Activated naive CD4-positive, alpha-beta T cell treated with anti-CD3 and anti-CD28 coated beads, Interleukin-2, amount 50 U/mL, for 16 hours (primary cell): ENCODE data around the gene NRP2.

Experiments used
- DNase-seq: peaks from one replicate; pipeline ENCODE4 v3.0.0-alpha.2; 2020

NRP2 gene, protein sequence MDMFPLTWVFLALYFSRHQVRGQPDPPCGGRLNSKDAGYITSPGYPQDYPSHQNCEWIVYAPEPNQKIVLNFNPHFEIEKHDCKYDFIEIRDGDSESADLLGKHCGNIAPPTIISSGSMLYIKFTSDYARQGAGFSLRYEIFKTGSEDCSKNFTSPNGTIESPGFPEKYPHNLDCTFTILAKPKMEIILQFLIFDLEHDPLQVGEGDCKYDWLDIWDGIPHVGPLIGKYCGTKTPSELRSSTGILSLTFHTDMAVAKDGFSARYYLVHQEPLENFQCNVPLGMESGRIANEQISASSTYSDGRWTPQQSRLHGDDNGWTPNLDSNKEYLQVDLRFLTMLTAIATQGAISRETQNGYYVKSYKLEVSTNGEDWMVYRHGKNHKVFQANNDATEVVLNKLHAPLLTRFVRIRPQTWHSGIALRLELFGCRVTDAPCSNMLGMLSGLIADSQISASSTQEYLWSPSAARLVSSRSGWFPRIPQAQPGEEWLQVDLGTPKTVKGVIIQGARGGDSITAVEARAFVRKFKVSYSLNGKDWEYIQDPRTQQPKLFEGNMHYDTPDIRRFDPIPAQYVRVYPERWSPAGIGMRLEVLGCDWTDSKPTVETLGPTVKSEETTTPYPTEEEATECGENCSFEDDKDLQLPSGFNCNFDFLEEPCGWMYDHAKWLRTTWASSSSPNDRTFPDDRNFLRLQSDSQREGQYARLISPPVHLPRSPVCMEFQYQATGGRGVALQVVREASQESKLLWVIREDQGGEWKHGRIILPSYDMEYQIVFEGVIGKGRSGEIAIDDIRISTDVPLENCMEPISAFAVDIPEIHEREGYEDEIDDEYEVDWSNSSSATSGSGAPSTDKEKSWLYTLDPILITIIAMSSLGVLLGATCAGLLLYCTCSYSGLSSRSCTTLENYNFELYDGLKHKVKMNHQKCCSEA

DNA sequence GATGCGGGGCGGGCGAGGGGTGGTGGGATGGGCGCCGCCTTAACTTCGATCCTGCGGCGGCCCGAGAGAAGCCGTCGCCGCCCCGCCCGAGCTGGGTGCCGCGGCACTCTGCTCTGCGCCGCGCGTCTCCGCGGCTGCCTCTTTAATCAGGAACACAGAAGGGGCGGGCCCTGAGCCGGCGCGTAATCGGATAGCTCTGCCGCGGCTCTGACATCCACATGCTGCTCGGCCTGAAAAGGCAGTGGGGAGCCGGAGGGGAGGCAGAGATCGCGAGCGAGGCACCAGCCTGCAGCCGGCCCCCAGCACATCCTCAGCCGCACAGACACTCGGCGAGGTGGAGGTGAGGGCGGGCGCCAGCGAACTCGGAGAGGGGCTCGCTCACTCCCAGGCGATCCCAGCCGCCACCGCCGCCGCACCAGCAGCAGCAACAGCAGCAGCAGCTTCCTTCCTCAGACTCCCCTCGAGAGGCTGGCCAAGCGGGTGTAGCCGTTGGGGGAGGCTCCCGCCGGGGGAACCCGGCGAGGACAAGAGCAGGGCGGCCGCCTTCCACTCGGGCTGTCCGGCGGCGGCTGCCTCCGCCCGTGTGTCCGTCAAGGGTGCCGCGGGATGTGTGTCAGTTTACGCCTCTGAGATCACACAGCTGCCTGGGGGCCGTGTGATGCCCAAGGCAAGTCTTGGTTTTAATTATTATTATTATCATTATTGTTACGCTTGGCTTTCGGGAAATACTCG lies at the start of gene NRP2:
NRP2 (plus strand) TSS at position 263 of the 732 bp plus-strand sequence. CDS start 790 bp downstream, outside the sequence.
- peak; percentile 64 for DNase-seq

DNA sequence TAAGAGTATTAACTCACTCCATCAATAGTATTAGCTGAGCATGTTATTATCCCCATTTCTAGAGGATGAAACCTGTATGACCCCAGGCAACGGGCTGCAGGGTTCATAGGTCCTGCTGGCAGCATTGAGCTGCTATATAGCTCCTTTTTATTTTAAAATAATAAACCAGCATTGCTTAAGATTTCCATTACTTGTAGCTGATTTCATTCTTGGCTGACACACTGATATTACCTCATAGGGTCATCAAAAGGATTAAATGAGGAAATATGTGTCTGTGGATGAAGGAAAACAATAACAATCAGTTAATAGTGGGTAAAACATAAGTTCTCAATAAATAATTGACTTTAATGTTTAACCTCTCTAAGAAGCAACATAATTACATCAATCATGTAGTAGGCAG lies 48.3 kb upstream of the NRP2 start:
- DNase-seq, result no peak

DNA sequence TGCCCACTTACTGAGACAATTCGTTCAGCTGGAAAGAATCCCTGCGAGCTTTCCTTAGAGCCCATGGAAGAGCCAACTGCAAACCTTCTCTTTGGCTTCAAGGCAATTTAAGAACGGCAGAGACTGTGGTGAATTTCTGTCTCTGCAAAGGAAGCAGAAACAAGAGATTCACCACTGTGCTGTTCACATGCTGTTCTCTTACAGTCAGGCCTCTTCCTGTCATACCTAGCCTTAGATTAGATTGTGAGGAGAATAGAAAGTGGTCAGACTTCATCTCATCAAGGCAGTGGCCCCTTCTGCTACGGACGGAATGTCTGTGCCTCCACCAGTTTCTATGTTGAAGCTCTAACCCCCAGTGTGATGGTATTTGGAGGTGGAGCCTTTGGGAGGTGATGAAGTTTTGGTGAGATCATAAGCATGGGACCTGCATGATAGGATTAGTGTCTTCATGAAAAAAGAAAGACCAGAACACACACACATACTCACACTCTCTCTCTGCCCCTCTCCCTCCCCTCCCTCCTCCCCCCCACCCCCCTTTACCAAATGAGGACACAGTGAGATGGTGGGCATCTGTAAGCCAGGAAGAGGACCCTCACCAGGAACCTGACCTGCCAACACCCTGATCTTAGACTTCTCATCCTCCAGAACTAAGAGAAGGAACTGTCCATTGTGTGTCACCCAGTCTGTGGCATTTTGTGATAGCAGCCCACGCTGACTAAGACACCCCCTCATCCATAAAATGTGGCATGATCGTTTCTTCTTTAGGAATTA lies 45.6 kb upstream of the NRP2 start:
- no peak for DNase-seq

DNA sequence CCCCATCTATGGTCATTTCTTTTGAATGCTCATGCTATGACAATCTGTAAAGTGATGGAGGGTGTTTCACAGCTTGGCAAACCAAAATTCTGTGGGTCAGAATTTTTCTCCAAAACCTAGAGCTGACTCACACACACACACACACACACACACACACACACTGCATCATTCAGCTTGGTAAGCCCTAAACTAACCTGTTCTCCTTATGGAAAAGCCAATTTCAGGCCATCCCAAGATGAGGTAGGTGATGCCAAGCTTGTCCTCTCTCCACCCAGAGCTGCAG lies 45.0 kb upstream of the NRP2 start:
- no peak for DNase-seq

DNA sequence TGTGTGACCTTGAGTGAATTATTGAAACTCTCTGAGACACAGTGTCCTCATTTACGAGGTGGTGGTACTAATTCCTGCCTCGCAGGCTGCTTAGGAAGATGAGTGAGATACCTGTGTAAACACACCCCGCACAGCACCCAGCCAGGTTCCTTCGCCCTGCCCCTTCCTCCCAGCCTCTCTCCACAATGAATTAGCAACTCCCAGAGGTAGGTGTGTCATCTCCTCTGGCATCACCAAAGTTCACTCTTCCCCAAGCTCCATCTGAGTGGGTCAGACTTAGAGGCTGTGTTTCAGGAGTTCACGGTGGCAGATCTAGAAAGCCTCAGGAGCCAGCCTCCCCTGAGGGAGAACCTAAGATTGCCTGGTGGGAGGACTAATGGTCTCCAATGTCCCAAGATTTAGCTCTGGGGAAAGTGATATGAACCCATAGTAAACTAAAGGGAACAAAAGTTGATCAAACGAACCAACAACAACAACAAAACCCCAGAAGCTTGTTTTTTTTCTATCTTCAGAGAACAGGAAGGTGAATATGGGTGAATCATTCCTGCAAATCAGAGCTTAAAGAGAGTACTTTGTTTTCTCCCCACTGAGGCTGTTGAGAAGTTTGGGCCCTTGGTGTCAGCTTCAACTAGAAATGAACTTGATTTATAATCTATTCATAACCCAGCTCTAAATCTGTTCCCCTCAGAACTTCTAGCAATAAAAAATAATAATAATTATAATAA lies 44.4 kb upstream of the NRP2 start:
- no peak for DNase-seq

DNA sequence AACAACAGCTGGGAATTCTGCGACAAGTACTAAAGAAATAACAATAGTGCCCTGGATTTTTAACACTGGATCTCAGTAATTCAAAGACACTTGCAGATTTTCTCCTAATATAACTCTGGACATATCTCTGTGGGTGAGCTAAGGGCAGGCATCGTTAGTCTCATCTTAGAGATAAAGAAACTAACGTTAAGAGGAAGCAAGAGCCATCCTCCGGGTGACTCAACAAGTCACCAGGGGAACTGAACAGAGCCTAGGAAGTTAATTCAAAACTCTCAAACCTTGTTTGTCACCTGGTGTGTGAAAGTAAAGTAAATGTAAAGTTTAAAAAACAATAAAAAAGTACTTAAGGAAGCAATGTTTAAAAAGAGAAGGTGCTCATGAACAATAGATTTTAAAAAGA lies 41.6 kb upstream of the NRP2 start:
- DNase-seq, result no peak

DNA sequence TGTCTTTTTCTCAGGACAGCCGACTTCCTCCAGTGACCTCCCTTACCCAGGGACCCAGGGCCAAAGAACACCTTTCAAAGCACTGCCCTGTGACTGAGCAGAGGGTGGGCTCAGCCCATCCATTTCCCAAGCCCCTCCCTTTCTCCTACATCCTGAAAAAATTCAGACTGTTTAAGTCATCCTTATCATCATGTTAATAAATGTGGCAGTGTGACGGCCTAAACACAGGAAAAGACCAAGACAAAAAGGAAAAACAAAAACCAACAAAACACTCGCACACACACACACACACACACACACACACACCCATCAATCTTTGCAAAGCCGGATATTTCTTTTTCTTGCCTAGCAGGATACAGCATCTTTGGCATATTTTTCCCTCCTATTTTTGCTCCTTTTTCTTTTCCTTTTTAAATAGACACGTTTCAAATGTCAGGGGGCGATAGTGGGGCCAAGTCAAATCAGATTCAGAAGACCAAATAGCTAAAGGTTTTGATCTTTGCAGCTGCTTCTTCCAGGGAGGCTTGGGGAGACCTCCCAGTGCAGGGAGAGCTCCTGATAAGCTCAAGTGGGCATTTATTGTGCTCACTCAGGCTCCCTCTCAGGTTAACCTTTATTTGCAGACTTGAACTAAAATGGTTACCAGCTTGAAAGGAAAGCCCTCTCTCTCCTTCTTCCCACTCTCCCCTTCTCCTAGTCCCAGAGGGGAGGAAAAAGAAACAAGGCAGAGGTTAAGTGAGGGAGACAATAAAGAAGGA lies 39.5 kb upstream of the NRP2 start:
- no peak for DNase-seq

DNA sequence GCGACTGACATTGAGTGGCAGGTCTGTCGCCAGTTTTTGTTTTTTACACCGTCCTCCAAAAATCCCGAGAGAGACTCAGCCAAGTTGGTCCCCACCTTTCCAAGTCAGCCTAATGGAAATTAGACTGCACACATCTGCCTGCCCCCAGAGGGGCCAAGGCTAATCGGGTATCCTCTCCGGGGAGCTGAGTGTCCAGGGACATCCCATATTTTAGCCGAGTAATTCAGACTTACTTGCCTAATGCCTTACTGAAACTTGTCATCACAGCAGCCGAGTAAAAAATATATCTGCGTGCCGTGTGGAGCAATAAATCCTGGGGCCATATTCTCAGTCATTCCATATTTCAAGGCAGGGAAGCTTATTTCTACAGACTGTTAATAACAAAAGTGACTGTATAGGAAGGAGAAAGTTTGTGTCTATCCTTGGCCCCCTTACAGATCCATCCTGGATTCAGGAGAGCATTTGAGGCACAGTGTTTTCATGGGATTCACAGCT lies 38.9 kb upstream of the NRP2 start:
- no peak for DNase-seq

DNA sequence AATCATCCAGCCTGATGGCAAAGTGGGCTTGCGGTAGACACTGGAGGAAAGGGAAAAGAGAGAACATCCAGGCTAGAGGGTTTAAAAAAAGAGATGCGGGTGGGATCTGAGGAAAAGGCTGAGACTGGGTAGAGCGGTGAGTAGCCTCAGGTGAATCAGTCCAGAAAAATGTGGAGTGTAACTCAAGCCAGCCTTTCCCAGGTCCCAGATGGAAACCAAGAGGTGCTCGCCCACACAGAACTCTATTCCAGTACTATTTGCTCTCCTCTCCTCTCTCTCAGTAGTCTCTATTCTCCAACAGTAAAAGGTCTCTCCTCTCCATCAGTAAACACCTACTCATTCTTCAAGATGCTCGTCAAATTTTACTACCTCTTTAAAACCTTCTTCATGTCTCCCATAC lies 38.3 kb upstream of the NRP2 start:
- no peak for DNase-seq

DNA sequence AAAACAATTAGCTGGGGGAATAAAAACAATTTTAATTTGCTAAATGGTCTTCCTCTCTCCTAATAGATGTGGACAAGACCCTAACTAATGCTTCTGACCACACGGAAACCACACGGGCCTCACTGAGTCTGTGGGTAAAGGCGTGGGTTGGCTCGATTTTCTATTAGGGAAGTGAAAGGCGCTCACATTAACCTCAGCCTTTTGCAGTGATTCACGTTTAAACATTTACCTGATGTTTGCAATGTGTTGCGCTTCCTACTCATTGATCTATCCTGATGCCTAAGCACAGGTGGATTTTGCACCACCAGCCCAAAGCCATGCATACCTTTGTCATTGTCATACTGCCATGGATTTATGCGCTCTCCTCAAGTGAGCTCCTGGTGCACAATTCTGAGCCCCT lies 35.6 kb upstream of the NRP2 start:
- DNase-seq, result no peak

DNA sequence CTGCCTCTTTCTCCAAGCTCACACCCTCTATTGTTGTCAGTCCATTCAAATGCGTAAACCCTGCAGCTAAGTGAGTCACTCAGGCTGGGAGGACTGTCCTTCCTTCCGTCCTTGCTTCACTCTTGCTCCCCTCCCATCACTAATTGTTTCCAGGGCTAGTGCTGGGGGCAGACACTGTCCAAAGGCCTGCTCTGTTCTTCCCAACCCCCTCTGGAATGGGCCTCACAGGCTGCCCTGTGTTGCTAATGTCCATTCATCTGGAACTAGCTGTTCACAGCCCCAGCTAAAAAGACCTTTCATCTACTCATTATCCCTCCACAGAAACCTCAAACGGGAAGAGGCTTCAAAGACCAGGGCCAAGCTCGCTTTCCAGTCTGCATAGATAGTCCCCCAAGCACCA lies 31.9 kb upstream of the NRP2 start:
- no peak for DNase-seq

DNA sequence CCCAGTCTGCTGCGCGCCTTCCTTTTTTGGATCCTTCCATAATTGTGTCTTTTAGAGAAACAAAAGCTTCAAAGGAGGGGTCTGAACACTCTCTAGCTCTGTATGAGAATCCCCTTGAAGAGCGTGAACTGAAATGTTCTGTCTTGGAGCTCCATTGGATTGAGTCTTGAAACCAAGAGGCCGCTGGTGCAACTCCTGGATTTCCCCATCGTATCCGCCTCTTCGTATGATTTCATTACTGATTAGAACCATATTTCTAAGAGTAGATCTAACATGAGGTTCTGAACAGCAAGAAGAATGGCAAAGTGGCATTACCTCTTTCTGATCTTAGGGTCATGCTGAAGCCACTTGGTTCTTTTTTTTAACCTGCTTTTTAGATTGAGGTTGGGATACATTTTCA lies 31.4 kb upstream of the NRP2 start:
- no peak for DNase-seq

DNA sequence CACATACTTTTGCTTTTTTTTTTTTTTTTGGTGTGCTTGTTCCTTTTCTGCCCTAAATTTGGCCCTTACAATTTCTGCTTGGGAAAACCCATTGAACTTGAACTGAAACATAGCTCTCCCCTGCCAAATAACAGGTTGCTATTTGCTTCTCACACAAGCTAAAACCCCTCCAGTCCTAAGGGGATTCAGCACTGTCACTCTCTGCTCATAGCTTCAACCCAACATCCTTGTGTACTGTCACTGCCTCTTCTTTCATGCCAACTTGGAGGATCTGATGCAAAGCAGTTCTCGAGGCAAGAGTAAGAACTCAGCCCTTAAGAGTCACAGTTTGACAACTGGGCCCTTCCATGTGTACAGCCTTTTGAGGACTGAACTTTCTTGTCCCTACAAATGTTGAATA lies 30.6 kb upstream of the NRP2 start:
- no peak for DNase-seq

DNA sequence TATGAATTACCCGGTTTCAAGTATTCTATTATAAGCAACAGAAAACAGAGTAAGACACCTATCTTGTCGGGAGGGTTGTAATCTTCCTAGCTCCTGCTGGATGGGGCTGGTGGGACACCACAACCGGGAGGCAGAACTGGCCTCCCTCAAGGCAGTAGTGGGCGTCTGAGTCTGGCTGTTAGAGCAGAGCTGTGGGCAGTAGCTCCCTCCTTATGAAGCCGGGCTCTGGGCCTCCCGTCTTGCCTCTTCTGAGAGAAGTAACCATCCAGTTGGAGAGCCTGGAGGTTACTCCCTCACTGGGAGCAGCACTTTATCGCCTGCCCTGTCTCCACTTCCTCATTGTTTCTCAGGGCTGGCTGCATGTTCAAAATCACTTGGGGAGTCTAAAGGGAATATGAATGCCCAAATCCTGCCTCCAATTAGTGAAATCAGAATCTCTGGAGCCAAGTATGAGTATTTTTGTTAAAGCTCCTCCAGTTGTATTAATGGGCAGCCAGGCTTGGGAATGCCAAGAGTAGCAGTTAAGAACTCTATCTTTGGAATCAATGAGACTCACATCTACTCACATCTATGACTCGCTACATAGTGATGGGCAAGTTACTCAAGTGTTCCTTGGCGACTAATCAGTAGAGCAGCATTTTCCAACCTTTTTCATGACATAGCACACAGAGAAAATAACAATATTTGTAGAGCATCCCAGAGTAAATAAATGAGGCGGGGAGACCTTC lies 27.3 kb upstream of the NRP2 start:
- no peak for DNase-seq

DNA sequence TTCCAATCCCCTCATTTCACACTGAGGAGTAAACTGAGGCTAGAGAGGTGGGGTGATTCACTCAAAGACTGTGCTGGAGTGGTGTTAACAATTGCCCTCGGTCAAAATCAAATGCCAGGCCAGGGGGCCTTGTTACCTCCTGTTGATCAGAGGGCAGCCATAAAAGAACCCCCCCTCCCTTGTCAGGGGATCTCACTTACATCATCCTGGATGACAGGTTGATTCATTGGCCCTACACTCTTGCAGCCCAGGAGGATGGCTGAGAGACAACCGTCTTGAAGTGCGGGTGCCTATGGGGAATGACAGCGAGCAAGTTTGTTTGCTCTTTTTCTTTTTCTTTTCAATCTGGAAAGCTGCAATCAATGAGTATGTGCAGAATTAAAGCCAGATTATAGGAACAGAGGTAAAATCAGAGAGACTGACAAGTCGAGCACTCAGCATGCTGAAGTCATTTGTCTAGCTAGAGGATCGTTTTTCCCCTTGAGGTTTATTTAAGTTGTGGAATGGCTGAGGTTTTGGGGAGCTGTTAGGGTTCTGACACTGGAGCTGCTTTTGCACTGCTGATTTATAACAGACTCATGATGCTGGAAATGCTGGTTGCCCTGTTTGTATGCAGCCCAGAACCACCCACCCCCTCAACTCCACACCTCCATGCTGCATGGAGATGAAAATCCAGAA lies 26.4 kb upstream of the NRP2 start:
- no peak for DNase-seq

DNA sequence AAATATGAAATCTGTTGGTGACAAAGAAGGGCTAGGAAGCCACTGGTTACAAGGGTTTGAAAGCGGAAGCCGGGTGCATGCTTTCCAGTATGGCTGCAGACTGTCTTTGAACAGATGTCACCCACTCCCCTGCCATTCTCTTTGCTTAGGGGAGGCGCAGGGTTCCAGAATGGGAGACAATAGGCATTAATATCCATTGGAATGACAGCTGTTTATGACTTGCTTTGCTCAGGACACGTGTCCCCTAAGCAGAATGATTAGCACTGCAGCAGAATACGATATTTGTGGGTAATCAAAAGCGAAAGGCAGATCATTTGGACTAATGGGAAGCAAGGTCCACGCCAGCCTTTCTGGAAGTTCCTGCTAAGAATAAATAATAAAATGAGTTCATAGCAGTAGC lies 25.8 kb upstream of the NRP2 start:
- DNase-seq, result no peak

DNA sequence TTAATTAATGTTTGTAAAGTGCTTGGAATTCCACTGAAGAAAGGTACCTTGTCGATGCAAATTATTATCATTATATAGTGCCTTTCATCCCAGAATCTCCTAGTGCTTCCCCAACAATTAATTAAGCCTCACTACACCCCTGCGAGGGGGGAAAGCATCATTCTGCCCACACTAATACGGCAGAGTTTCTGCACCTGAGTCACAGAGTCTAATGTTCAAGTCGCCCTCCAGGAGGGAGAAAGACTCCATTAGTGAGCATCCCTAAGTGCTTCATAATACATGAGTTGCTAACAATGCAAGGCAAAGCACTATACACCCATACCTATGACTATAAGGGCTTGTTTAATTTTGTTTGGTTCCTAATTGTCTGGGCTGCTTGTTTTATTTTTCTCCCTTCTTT lies 25.4 kb upstream of the NRP2 start:
- DNase-seq, result no peak

DNA sequence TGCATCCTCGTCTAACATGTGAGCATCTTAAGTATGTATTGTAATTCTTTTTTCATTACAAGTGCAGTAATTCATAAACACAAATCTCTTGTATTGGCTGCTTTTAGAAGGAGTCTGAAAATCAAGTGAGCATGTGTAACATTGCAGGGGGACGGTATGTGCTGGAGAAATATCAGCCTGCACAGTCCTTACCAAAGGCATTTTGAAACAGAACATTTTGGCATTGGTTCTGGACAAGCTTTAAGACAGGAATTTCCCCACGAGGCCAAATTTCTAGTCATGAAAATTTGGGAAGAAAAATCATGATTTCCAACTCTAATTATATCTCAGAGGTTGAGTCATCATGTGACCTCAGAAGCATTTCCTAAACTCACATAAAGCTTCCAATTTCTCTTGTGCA lies 24.7 kb upstream of the NRP2 start:
- DNase-seq, result no peak

DNA sequence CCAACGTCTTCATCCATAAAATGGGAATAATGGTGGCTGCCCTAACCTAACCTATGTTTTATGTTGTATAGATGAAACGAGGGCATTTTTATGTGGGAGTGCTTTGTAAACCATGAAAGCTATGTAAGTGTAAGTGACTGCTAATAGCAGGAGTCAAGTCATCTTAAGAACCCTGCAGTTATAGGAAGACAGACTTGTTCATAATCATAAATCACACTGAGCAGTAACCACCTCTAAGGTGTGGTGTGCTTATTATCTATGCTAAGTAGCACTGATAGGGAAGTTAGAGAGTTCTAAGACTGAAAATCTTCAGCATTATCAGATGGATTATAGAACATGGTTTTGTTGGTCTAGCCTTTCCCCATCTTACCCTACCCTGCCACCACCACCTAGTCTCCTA lies 24.2 kb upstream of the NRP2 start:
- DNase-seq, result no peak

DNA sequence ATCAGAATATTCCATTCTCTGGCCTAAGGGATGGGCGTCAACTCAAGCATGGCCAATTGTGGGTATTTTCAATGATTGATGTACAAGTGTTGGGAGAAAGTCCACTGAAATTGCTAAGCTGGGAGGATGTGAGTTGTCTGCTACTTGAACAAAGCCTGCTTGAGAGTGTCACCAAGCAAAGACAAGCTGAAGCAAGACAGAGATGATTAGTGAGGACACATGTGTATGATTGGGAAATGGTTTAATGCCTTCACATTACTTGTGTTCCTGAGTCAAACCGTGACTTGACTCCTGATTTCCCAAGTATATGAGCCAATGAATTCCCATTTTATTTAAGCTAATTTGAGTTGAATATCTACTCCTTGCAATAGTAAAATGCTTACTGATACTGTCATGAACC lies 23.7 kb upstream of the NRP2 start:
- no peak for DNase-seq
